ENCODE results near the gene COL28A1.

Gene COL28A1

GRCh38 chr7:7333610-7334009 lies 202.1 kb downstream of the COL28A1 start:
- no peak for DNase-seq (ENCODE audit: low read depth)
- no peak overlapping the region for H3K4me3 ChIP-seq (ENCODE audit: low read length)
- TF ChIP-seq, protein P1, sequence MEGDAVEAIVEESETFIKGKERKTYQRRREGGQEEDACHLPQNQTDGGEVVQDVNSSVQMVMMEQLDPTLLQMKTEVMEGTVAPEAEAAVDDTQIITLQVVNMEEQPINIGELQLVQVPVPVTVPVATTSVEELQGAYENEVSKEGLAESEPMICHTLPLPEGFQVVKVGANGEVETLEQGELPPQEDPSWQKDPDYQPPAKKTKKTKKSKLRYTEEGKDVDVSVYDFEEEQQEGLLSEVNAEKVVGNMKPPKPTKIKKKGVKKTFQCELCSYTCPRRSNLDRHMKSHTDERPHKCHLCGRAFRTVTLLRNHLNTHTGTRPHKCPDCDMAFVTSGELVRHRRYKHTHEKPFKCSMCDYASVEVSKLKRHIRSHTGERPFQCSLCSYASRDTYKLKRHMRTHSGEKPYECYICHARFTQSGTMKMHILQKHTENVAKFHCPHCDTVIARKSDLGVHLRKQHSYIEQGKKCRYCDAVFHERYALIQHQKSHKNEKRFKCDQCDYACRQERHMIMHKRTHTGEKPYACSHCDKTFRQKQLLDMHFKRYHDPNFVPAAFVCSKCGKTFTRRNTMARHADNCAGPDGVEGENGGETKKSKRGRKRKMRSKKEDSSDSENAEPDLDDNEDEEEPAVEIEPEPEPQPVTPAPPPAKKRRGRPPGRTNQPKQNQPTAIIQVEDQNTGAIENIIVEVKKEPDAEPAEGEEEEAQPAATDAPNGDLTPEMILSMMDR (conservative IDR thresholded peaks at IDR 0.05; ENCODE audit: low read depth, low read length) = no peak

DNA sequence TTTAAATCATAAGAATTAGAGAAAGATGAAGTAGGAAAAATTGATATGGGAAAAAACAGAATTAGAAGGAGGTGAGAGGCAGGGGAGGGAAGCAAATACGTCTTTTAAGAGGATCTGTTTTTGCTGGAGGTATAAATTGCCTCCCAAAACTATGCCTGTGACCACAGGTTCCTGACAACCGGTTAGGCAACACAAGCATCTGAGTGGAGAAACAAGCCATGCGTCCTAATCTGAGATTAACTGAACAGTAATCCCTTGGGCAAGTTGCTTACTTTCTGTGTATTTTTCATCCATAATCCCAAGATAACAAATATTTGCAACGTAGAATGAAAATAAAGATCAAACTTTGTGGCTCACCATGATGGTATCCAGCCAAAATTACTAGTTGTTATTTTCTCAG lies 204.2 kb downstream of the COL28A1 start:
- H3K4me3 ChIP-seq (ENCODE audit: low read length) = no peak overlapping the region
- TF ChIP-seq, protein P1 (conservative IDR thresholded peaks at IDR 0.05; ENCODE audit: low read depth, low read length) = no peak
- no peak for DNase-seq (ENCODE audit: low read depth)

- H3K4me3 ChIP-seq (ENCODE audit: low read length) = no peak overlapping the region
- TF ChIP-seq, protein P1 (conservative IDR thresholded peaks at IDR 0.05; ENCODE audit: low read depth, low read length) = no peak
- DNase-seq (ENCODE audit: low read depth) = no peak
Measured at GRCh38 chr7:7330997-7331396, 204.7 kb downstream of the COL28A1 start.

- TF ChIP-seq, protein P1 (conservative IDR thresholded peaks at IDR 0.05; ENCODE audit: low read depth, low read length) = no peak
Measured at GRCh38 chr7:7329326-7329725, 206.3 kb downstream of the COL28A1 start.

DNA sequence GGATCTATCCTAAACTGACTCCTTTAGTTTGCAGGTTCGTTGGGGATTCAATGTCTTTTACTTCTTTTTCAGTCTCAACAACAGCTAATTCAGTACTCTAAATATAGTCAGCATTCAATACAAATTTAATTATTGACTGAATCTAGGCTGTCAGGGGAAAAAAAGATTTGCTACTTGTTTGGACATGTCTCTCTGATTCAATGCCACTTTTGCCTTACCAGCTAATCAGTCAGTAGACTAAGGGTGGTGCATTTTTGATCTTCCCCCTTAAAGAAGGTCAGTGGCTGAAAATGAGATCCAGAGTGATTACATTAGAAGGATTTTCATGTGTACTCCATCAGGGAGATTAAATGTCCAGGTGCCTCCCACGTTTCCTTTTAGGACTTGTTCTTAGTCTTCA lies 208.2 kb downstream of the COL28A1 start:
- H3K4me3 ChIP-seq (ENCODE audit: low read length) = no peak overlapping the region
- DNase-seq (ENCODE audit: low read depth) = no peak
- TF ChIP-seq, protein P1 (conservative IDR thresholded peaks at IDR 0.05; ENCODE audit: low read depth, low read length) = no peak

More at GRCh38 chr7:7329326-7329725, 206.3 kb downstream of the COL28A1 start:
- no peak overlapping the region for H3K4me3 ChIP-seq (ENCODE audit: low read length)
- no peak for DNase-seq (ENCODE audit: low read depth)

GRCh38 chr7:7324698-7325097 lies 211.0 kb downstream of the COL28A1 start:
- TF ChIP-seq, protein P1 (conservative IDR thresholded peaks at IDR 0.05; ENCODE audit: low read depth, low read length) = no peak
- no peak for DNase-seq (ENCODE audit: low read depth)
- no peak overlapping the region for H3K4me3 ChIP-seq (ENCODE audit: low read length)

- DNase-seq (ENCODE audit: low read depth) = no peak
- TF ChIP-seq, protein P1 (conservative IDR thresholded peaks at IDR 0.05; ENCODE audit: low read depth, low read length) = no peak
- H3K4me3 ChIP-seq (ENCODE audit: low read length) = no peak overlapping the region
Measured at GRCh38 chr7:7323921-7324320, 211.8 kb downstream of the COL28A1 start.
